Measurements from ENCODE around the gene ITGB7. TPM values are rescaled to one million over a fixed set of nuclear protein-coding genes. Genes with fewer than 3 reads are reported as not detected.
A peak's percentile ranks its signal among the peaks of the same experiment; 100 is the strongest.

Gene ITGB7
- total RNA-seq, 1 donor from 2014 or later = 5.8 TPM

GRCh38 chr12:53198486-53199110, 8.5 kb downstream of the ITGB7 start:
- DNase-seq (ENCODE audit: low spot score) = no peak

DNA sequence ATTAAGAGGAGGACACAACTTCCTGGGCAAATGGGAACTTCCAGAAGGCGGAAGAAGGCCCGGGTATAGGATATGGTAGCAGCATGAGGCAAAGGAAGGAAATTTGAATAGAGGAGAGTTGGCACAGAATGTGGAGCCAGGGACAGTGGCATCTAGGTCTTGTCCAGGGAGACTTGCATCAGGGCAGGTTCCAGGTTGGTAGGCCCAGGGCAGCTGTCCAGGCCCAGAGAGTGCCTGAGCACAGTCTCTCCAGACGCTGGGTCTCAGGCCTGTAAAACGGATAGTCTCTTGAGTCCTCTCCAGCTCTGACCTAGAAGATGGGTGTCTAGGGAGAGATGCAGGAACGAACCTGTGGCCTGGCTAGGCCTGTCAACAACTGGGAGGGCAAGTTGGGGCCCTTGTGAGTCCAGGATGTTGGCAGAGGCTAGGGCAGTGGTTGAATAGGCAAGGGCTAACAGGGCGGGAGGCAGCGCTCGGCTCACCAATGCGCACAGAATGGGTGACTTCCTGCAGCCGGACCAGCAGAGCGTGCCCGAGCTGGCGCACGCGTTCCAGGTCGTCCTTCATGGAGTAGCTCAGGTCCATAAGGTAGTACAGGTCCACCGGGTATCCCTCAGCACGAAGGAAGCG, 9.9 kb downstream of the ITGB7 start:
- DNase-seq (ENCODE audit: low spot score) = no peak

- DNase-seq (ENCODE audit: low spot score) = no peak
Measured at GRCh38 chr12:53196486-53196885, 10.6 kb downstream of the ITGB7 start.

GRCh38 chr12:53195516-53196420, 11.3 kb downstream of the ITGB7 start:
- DNase-seq (ENCODE audit: low spot score) = no peak

DNA sequence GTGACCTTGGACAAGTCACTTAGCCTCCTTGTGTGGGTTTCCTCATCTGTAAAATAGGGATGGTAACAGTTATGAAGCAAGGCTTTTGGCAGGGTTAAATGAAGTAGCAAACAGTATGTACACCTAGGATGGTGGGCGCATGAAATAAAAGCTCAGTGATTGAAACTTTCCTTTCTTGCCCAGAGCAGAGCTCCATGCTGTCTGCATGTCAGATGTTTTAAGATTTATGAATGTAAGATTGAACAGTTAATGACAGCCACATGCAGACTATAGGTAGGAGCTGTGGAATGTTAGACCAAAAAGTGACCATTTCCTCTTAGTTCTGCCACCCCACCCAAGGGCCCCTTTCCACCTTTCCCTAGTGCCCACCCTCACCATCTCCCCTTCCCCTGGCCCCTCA, 12.1 kb downstream of the ITGB7 start:
- DNase-seq (ENCODE audit: low spot score) = no peak

DNA sequence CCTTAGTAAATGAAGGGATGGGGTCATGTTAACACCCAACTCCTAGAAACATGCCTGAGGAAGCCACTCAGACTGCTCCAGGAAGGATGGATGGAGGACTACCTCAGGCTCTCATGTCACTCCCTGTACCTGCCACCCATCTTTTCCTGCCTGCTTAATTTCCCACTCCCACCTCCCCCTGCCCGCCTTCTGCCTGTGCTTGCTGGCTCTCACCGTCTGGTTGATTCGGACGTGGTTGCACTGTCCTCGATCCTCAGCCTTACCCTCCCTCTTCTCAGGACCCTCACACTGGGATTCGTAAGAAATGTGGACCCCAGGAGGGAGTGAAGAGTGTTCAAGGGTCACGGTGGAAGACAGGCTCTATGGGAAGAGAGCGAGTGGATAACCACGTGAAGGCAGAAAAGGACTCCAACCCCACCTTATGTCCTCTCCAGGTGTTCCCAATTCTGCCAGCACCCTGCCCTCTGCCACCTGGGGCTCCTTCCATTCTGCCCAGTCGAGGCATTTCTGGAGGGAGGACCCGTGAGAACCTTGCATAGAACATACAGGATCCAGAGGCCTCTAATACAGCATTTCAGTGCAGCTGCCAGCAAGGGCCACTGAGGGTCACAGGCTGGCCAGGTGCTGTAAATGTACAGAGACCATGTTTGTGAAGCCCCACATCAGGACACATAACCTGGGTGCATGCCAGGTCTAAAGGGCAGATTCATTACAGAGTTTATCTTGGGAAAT, 12.9 kb downstream of the ITGB7 start:
- DNase-seq (ENCODE audit: low spot score) = no peak

DNA sequence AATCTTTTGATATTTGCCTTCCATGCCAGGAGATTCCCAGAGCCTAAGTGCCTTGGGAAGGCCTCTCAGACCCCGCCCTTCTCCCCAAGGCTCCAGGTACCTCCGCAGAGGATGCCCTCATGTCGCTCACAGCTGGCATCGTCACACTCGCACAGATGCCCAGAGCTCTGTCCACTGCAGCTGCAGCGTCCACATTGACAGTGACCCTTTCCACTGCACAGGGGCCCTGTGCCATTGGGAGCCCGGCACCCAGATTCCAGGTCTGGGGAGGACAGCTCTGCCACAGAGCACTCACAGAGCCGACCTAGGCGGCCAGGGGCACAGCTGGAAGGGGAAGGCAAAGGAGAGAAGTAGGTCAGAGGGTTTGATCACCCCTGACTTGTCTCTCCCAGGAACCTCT, 14.0 kb downstream of the ITGB7 start:
- no peak for DNase-seq (ENCODE audit: low spot score)

DNA sequence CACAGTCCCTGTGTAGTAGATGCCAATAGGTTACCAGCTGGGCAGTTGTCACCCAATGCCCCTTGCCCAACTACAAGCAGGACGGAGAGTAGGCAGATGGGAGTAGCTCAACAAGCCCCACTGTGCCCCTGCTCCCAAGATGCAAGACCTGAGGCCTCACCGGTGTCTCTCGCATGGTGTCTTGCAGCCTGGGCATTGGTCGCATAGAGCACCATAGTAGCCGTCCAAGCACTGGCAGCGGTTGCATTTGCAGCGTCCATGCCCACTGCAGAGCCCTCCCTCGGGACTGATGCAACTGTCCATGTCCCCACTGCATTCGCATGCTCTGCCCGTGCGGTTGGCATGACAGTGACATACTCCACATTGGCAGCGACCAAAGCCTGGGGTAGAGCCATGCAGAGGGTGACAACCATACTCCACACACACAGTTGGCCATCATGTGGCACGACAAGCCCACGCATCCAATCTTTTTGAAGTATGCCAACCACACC, 14.5 kb downstream of the ITGB7 start:
- DNase-seq (ENCODE audit: low spot score) = no peak

- no peak for DNase-seq (ENCODE audit: low spot score)
Measured at GRCh38 chr12:53191885-53192530, 15.0 kb downstream of the ITGB7 start.

GRCh38 chr12:53191096-53191884, 15.8 kb downstream of the ITGB7 start:
- DNase-seq (ENCODE audit: low spot score) = no peak

- DNase-seq (ENCODE audit: low spot score) = peak; percentile 39
Measured at GRCh38 chr12:53190108-53190729, 16.8 kb downstream of the ITGB7 start.

- no peak for DNase-seq (ENCODE audit: low spot score)
Measured at GRCh38 chr12:53187145-53187899, 19.7 kb downstream of the ITGB7 start.

DNA sequence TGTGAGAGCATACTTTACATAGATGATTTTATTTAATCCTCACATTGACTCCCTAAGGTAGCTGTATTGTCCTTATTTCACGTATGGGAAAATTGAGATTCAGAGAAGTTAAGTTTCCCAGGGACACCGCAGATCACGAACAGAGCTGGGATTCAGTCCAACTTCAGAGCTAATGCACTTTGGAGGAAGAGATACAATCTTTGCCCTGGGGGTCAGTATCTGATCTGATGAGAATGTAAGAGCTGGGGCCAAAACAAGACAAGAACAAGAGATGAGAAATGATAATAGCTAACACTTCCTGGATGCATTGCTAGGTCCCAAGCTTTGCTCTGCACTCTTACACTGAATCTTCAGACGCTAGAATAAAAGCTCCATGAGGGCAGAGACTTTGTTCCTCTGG, 20.3 kb downstream of the ITGB7 start:
- no peak for DNase-seq (ENCODE audit: low spot score)

DNA sequence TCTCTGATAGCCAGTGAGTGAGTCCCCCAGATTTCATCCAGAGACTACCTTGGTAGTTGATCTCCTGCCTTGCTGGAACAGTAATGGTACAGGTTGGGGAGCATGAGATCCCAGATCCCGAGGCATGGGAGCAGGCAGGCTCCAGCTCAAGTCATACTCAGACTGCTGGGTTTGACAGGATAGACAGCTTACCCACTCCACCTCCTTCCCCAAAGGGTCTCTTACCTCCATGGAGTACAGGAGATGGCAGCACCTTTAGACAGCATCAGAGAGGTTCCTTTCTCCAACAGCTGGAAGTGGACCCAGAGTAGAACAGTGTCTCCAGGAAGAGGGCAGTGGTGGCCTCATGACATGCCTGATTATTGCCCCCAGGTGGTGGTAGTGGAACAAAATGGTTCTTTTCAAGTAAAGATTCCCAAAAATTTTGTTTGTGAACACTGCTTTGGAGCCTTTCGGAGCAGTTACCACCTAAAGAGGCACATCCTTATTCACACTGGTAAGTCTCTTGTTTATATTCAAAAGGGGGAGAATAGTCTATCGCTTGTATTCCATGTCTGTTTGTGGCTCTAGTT, 21.4 kb downstream of the ITGB7 start:
- DNase-seq (ENCODE audit: low spot score) = no peak

GRCh38 chr12:53184828-53185227, 22.2 kb downstream of the ITGB7 start:
- DNase-seq (ENCODE audit: low spot score) = no peak

GRCh38 chr12:53182903-53183302, 24.1 kb downstream of the ITGB7 start:
- DNase-seq (ENCODE audit: low spot score) = no peak

DNA sequence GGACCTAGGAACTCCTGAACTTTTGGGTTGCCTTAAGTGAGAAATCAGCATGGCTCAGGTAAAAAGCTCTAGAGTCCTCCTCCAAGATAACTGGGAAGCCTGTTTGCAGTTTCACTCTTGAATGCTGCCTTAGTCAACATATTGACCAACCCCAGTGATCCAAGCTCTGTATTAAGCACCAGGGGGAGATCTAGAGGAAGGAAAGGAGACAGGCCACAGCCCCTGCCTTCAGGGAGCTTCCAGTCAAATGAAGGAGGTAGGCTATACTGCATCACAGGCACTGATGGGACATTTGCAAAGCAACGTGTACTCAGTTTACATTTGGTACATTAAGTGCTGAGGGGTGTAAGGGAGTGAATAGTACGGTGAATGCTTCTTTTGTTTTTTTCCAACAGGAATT, 25.1 kb downstream of the ITGB7 start:
- no peak for DNase-seq (ENCODE audit: low spot score)

DNA sequence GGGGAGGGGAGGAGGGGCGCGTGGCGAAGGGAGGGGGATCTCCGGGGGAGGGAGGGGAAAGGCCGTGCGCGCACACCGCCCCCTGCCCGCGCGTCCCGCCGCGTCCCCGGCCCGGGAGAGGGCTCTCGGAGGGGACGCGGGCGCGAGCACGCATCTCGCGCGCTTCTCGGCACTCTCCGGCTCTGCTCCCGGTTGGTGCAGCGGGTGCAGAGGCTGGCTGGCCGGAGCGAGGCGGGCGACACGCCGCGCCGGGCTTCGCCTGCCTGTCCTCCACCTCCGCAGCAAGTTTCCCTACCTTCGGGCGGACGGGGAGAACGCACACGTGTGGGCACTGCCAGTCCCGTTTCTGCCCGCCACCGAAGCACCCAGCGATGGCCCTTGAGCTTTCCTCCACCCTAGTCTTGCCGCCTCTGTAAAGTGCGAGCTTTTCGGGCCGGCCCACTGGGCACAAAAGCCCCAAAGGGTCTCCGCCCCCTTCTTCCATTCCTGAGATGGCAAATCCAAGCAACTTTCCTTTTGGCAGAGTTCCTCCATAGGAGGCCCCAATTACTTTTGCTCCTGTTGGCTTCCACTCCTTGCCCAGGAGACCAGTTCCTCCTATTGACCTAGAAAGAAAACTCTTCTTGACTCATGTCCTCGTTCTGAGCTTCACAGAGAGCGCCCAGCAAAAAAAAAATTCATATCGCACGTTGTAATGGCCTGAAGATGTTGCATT, 26.0 kb downstream of the ITGB7 start:
- peak; percentile 66 for DNase-seq (ENCODE audit: low spot score)
